Activated CD8-positive, alpha-beta memory T cell treated with anti-CD3 and anti-CD28 coated beads, Interleukin-2, amount 50 U/mL, for 1 hour (primary cell): ENCODE measurements around the gene CPE.

Experiments
- DNase-seq: peaks from one replicate; pipeline ENCODE4 v3.0.0-alpha.2; 2020; ENCODE audit errors: extremely low read depth

Gene CPE

GRCh38 chr4:165364452-165365080 is 14.2 kb upstream of the CPE start:
- DNase-seq: no peak

GRCh38 chr4:165367040-165367439 is 11.8 kb upstream of the CPE start:
- DNase-seq: no peak

- DNase-seq: no peak
Observed at GRCh38 chr4:165368114-165368513, 10.7 kb upstream of the CPE start.

- DNase-seq: no peak
Observed at GRCh38 chr4:165368567-165368966, 10.2 kb upstream of the CPE start.

GRCh38 chr4:165369522-165369921 is 9.3 kb upstream of the CPE start:
- DNase-seq: no peak

GRCh38 chr4:165370530-165370929 is 8.3 kb upstream of the CPE start:
- no peak for DNase-seq

- no peak for DNase-seq
Observed at GRCh38 chr4:165375465-165375864, 3.3 kb upstream of the CPE start.

GRCh38 chr4:165378398-165378744 is 437 bp upstream of the CPE start:
- DNase-seq: no peak

- no peak for DNase-seq
Observed at GRCh38 chr4:165379678-165380064, 863 bp downstream of the CPE start.

- no peak for DNase-seq
Observed at GRCh38 chr4:165380805-165381204, 2.0 kb downstream of the CPE start.

GRCh38 chr4:165381821-165382373 is 3.1 kb downstream of the CPE start:
- DNase-seq: no peak

GRCh38 chr4:165382640-165383039 is 3.8 kb downstream of the CPE start:
- DNase-seq: no peak

- no peak for DNase-seq
Observed at GRCh38 chr4:165383591-165384073, 4.8 kb downstream of the CPE start.

GRCh38 chr4:165384186-165384585 is 5.4 kb downstream of the CPE start:
- no peak for DNase-seq

- no peak for DNase-seq
Observed at GRCh38 chr4:165384598-165384997, 5.8 kb downstream of the CPE start.

- DNase-seq: no peak
Observed at GRCh38 chr4:165385126-165385525, 6.3 kb downstream of the CPE start.

GRCh38 chr4:165386328-165386727 is 7.5 kb downstream of the CPE start:
- no peak for DNase-seq

- DNase-seq: no peak
Observed at GRCh38 chr4:165388756-165389155, 9.9 kb downstream of the CPE start.

GRCh38 chr4:165393051-165393450 is 14.2 kb downstream of the CPE start:
- DNase-seq: no peak

GRCh38 chr4:165393704-165394103 is 14.9 kb downstream of the CPE start:
- no peak for DNase-seq

- no peak for DNase-seq
Observed at GRCh38 chr4:165394275-165394674, 15.5 kb downstream of the CPE start.

GRCh38 chr4:165398570-165398969 is 19.8 kb downstream of the CPE start:
- no peak for DNase-seq

- no peak for DNase-seq
Observed at GRCh38 chr4:165402375-165402774, 23.6 kb downstream of the CPE start.

- no peak for DNase-seq
Observed at GRCh38 chr4:165403048-165403447, 24.2 kb downstream of the CPE start.
